GM21381 (cell line): ENCODE data around the gene CLN6.
A peak's percentile ranks its signal among the peaks of the same experiment; 100 is the strongest.
"Not testable (repeated sequence)": the region's sequence is repeated elsewhere in the genome, so short reads cannot be mapped to it uniquely, and the experiment has no call there.

Source experiments
- ATAC-seq: cut with Tn5 transposase; IDR thresholded peaks from one replicate; pipeline ENCODE4 v1.9.1; 2021; ENCODE audit warnings: mild to moderate bottlenecking, moderate library complexity; ENCODE audit not compliant: unreplicated experiment

CLN6 gene

DNA sequence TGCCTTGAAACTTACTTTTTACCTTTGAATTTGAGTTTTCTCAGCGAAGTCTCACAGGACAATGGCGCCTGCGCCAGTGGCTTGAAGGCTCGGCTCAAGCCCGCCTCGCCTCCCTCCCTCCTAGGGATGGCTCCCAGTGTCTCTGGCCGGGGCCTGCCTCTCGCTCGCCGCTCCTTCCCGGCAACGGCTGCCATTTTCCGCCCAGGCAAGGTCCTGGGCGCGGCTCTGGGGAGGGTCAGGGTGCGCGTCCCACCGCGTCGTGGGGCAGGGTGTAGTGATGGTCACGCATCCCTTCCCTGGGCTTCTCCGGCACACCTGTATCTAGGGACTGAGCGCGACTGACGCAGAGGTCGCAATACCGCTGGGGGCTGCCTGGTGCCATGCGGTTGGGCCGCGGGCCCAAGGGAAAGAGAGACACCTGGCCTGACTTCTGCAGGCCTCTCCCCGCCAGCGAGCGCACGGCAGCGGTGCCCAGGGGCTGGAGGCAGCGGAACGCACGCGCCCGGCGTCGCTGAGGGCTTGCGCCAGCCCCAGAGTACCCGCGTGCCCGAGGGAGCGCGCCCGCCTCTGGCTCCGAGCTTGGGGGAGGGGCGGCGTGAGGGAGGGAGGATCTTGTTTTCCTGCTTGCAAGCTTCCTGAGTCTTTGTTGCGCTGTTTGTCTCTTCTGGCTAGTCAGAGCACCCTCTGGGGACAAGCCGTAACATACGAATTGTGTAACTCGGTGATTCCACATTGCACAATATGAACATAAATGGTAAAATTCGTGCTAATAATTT, 27.3 kb upstream of the CLN6 start:
- ATAC-seq: no peak

DNA sequence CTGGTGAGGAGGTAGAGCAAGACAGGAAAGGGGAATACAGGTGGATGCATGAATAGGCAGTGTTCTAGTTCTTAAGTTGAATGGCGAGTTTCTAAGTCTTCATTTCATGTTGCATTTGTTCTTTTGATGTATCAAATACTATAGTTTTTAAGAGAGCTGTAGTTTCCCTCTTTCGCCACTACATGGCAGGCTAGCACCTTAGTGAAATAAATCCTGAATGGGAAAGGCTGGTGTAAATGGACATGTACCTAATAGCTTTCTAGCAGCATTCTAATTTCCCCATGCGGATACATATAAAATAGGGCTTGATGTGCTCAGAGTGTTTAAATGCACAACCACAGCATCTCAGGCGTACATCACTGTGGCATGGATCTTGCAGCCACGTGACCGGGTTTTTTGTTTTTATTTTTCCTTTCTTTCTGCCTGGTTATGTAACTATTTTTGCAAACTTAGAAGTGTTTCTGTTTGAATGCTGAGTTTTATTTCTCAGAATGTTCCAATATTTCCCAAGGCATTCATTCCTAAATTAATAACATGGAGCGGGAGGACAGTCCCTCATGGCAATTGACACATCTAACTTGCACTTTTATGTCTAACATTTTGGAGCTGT, 23.5 kb upstream of the CLN6 start:
- no peak for ATAC-seq

DNA sequence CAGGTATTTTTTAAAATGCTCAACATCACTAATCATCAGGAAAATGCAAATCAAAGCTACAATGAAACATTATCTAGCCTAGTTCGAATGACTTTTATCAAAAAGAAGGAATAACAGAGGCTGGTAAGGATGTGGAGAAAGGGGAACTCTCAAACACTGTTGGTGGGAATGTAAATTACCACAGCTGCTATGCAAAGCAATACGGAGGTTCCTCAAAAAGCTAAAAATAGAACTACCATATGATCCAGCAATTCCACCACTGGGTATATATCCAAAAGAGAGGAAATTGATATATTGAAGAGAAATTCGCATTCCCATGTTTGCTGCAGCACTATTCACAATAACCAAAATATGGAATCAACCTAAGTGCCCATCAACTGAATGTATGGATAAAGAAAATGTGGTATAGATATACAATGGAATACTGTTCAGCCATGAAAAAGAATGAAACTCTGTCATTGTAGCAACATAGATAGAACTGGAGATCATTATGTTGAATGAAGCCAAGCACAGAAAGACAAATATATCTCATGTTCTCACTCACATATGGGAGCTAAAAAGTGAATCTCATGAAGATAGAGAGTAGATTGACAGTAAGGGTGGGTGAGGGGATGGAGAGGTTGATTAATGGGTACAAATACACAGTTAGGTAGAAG, 19.7 kb upstream of the CLN6 start:
- no peak for ATAC-seq

DNA sequence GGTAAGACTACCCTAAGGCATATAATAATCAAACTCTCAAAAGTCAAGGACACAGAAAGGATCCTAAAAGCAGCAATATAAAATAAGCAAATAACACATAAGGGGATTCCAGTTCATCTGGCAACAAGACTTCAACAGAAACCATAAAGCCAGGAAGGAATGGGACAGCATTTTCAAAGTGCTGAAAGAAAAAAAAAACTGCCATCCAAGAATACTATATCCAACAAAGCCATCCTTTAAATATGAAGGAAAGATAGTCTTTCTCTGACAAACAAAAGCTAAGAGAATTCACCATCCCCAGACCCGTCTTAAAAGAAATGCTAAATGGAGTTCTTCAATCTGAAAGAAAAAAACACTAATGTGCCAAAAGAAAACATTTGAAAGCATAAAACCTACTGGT, 14.7 kb upstream of the CLN6 start:
- ATAC-seq: no peak

DNA sequence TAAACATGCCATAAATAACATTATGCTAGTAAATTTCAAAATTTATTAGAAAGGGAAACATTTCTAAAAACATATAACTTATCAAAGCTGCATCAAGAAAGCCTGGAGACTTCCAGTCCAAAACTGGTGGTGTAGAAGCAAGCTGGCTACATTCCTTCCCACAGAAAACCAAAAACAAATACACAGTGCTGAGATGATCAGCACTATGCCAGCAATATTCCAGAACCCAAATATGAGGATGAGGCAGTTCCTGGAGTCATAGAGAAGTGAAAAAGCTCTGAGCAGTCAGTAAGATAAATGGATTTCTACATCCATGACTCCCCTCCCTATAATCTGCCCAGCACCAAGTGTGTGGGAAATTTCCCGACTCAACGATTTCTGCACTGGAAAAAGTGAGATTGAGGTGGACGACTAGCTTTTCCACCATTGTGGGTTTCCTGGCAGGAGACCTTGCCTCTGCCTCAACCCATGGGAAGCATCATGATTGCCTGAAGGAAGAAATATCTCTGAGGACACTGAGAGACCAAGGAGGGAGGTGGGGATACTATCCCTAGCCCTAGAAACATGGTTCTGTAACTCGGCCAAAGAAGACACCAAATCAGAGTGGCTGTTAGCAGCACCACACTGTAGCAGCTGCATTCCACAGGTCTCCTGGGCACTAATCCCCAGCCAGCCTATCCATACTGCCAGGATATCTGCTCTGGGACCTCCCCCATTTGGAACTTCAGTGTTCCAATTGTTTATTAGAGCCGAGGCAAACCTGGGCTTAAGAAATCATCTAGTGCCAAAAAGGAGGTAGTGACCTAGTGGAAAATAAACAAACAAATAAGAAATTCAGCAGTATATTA, 11.8 kb upstream of the CLN6 start:
- ATAC-seq: no peak

DNA sequence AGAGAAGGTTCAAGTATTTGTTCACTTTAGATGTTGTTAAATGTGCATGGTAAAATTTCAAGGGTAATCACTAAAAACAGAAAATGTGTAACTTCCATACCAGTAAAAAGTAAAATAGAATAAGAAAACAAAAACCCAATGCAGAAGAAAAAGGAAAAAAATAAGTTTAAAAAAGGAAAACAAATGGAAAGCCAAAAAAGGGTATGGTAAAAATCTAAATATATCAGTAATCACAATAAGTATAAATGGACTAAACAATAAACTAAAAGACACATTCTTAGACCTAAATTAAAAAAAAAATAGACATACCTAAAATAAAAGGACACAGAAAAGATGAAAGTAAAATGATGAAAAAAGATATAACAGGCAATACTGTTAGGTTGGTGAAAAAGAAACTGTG, 9.5 kb upstream of the CLN6 start:
- no peak for ATAC-seq

DNA sequence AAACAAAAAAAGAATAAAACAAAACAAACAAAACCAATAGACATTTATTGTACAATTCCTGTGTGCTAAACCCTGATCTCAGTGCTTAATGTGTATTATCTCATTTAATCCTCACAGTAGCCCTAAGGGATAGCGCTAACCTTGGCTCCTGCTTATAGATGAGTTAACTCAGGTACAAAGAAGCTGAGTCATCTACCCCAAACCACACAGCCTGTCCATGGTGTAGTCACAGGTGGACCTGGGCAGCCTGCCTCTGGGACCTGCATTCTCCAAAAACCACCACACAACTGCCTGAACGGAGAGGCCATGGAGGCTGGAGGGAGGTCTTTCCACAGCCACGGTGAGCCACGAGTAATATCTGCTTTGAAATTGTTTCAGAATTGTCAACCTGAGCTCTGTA, 5.5 kb upstream of the CLN6 start:
- ATAC-seq: no peak

DNA sequence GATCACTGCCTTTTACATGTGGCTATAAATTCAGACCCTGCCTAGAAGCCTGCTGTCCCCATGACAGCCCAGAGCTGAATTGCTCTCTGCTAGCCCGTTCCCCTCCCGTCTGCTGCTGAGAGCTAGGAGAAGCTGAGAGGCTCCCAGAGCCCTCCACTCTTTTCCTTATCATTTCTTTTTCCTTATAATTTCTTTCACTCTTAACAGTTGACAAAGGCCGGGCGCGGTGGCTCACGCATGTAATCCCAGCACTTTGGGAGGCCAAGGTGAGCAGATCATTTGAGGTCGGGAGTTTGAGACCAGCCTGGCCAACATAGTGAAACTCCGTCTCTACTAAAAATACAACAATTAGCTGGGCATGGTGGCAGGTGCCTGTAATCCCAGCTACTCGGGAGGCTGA, 5.0 kb upstream of the CLN6 start:
- not testable (repeated sequence) for ATAC-seq

DNA sequence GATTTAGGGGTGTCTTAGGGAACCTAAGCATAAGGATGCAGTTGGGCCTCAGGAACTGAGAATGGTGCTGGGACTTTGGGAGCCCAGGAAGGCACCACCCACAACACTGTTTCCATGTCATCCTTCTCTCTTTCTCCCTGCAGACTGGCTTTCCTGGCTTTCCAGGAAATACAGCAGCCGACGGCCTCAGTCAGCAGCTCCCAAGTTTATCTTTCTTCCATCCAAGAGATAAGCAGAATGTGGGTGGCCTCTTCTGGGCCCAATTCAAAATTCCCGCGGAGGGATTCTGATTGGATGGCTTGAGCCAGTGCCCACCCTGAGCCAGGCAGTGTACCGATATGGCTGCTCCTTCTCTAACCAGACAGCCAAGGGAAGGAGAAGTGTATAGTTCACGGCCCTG, 4.5 kb upstream of the CLN6 start:
- no peak for ATAC-seq

DNA sequence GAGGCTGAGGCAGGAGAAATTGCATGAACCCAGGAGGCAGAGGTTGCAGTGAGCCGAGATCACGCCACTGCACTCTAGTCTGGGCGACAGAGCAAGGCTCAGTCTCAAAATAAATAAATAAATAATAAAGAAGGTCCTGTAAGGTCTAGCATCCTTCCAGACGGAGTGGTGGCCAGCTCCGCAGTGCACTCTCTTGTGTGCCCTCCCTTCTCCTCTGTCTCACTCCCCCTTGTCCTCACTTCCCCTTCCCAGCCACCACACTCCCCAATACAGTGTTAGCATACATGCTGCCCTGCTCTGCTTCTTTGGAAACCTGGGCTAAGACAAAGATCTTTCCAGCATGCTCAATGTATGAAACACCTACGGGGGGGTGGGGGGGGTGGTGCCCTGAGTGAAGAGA, 3.4 kb upstream of the CLN6 start:
- no peak for ATAC-seq

DNA sequence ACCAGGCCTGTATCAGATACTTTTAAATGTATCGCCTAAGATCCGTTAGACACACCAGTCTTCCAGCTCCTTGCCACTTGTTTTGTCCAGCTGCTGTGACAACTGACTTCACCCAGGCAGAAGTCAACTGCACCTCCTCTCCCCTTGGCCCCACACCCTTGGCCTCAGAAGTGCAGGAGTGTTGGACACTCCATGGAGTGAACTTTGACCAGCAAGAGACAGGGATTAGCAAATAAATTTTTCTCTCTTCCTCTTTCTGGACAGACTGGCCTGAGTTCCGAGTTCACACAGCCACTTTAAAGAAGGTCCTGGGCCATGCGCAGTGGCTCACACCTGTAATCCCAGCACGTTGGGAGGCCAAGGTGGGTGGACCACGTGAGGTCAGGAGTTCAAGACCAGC, 2.9 kb upstream of the CLN6 start:
- ATAC-seq: no peak

DNA sequence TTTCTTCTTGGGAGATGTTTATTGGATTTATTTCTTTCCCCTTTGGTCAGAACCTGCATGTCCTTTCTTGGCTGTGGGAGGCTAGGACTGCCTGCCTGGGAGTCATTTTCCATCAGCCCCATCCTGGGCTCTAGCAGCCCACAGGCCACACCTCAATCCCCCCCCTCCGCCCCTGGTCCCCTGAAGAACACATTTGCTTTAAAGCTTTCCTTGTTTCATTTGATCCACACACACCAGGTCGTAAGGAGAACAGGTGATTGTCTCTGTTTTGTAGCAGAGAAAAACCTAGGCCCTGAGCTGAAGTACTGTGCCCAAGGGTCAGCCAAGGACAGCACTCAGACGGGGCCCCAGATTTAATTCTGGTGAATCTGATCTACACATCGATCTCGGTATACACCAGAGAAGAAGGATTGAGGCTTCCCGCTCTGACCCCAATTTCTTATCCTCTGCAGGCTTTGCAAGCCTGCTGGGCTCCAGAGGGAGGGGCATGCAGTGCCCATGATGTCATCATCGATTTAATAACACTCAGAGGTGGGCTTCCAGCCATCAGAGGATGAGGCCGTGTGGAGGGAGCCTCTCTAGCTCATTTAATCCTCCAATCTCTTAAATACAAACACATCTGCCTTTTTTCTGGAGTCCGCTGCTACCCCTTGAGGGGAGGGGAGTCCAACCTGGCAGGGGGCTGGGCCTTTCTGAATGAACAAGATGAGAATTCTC, 1.7 kb upstream of the CLN6 start:
- ATAC-seq: no peak

DNA sequence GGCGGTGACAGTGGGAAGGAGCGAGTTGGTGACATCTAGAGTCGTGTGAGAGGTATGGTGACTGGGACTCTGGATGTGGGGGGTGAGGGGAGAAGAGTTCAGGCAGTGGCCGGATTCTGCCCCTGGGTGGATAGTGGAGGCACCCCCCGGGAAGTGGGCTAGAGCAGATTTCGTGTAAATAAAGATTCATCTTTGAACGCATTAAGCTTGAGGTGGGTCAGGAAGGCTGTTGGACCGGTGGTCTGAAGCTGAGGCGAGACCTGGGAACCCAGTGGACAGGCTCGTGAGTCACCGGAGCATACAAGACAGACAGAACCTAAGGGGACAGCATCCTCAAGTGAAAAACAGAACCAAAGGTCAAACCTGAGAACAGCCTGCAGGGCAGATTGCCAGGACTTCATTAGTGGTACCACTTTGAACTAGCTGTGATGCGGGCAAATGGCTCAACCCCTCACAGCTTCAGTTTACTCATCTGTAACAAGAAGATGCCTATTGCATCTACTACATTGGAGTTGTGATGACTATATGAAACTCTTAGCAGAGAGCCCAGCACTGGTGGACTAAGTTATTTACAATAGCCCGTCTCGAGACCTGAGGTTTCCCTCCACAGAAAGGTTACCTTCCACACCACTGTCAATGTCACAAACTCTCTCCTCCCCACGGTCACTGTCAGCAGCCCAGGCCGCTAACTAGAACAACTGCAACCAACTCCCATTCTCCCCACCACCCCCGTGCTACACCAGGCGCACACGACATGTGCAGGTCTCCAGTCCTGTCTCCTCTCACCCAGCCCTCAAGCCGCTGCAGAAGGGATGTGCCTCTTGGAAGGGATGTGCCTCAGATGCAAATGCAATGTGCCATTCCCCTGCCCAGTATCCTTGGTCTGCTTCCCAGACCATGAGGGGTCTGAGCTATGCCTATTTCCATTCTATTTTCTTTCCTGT, 901 bp upstream of the CLN6 start:
- ATAC-seq: no peak

DNA sequence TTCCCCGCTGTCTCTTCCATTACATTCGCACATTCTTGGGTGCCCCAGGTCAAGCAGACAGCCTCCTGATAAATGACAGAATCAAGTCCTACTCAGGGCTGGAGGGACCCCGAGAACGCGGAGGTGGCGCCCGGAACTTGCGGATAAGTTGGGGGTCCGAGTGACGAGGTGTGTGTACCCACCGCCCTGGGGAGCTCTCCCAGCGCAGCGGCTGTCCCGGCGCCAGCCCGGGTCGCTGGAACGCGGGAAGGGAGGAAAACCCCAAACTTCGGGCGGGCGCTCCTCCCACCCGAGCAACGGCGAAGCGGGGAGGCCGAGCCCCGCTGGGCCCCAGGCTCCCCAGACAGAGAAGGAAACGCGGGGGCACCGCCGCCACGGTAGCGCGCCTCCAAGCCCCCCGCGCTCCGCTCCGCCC, 550 bp downstream of the CLN6 start:
- ATAC-seq: peak; percentile 5

DNA sequence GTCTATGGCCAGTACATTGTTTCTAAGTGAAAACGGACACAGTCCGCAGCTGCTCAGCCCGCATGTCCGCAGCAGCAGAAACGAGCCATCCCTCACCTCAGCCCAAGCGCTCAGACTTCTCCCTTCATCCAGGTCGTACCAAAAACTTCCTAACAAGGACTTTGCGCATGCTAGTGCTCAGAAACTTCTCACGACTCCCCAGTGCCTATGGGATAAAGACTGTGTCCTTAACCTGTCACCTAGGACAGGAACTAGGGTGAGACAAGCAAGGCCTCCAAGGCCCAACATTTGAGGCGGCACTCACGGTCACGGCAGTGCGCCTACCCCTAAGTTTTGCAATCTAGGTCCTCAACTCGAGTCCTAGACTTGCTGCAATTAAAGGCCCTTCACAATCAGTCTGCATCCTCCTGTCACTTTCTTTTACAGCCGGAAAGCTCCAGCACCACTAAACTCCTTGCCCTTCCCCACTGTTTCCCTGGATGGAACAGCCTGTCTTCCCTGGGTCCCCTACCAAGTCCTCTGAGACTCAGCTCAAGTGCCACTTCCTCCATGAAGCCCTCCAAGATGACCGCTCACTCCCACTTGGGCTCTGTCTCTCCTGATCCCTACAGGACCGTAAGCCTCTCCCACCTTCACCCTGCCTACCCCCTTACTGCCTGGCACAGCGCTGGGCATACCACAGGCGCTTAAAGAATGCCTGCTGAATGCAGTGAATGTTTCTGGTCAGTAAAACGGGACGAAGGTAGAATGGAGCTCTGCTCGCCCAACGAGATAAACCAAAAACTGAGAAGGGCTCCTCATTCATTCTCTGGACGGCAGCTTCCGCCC, 1.2 kb downstream of the CLN6 start:
- ATAC-seq: no peak

DNA sequence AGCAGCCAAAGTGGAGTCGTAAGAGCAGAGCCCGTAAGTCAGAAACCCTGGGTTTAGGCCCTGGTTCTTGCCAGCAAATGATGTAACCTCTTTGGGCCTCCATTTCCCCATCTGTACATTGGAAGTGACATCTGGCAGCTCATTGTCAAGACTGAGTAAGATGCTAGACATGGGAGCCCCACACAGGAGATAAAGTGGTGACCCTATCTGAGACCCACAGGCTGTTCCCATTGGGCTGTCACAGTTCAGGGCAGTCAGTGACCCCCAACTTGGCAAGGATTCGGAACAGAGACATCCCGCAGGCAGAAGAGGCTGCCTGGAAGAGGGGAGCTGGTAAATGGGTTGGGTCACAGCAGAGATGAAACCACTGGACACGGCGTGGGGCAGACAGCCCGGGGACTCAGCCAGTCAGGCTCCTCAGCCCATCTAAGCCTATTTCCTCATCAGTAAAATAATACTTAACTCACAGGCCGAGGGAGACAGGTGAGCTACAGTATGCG, 1.8 kb downstream of the CLN6 start:
- ATAC-seq: no peak

DNA sequence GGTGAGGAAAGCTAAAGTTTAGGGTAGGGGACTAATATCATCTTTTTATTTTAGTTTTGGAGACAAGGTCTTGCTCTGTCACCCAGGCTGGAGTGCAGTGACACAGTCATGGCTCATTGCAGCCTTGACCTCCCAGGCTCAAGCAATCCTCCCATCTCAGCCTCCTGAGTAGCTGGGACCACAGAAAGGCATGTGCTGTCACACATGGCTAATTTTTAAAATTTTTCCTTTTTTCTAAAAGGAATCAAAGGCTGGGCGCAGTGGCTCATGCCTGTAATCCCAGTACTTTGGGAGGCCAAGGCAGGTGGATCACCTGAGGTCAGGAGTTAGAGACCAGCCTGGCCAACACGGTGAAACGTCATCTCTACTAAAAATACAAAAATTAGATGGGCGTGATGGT, 4.1 kb downstream of the CLN6 start:
- ATAC-seq: not testable (repeated sequence)

DNA sequence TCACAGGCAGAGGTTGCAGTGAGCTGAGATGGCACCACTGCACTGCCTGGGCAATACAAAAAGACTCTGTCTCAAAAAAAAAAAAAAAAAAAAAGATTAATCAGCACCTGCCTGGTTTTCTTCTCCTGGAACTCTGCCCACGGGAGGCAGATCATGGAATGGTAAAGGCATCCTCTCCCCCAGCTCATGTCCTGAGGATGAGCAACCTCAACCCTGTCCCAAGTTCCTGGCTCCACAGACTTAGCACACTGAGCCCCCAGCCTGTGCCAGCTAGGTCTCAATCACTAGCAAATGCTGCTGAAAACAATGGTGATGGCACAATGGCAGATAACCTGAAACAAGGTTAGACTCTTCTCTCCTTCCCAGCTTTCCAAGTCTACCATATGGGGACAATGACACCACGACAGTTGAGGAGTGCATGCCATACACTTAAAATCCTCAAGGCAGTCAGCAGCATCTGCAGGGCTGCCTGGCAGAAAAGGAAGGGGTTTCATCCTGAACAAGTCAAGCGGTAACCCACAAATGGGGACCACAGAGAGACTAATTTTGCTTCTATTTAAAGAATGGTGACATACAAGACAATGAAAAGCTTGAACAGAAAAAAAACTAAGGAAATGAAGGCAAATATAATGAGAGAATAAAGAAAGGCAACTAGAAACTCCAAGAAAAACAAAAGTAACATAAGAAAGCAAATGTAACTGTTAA, 4.8 kb downstream of the CLN6 start:
- ATAC-seq: no peak
